Keratinocyte (primary cell): ENCODE measurements around the gene PRKCZ.

ENCODE experiments used
- CTCF ChIP-seq, 3 experiments: IDR thresholded peaks in 1 of 3; conservative IDR thresholded peaks in 1 of 3; optimal IDR thresholded peaks in 1 of 3; 2 replicates in 2 of 3; 3 replicates in 1 of 3; pipeline versions ENCODE3 to v1.5.1; 2011; ENCODE audit warnings: low read length in 3 of 3, mild to moderate bottlenecking in 3 of 3, moderate library complexity in 2 of 3, control low read depth in 1 of 3, inconsistent platforms in 1 of 3; ENCODE audit not compliant: insufficient read depth in 2 of 3; ENCODE audit errors: extremely low read depth in 1 of 3
- EZH2 ChIP-seq: IDR thresholded peaks from one replicate; pipeline ENCODE4 v1.6.1; 2012; ENCODE audit warnings: inconsistent platforms, mild to moderate bottlenecking, low read length, moderate library complexity

- TF ChIP-seq CTCF (optimal IDR thresholded peaks at IDR 0.05 in 1 of 3, IDR thresholded peaks at IDR 0.05 in 1 of 3, conservative IDR thresholded peaks at IDR 0.05 in 1 of 3; ENCODE audit: extremely low read depth in 1 of 3, insufficient read depth in 2 of 3, low read length in 3 of 3) = no peak
- TF ChIP-seq EZH2 = no peak
These were observed 60.1 kb downstream of the PRKCZ start for GRCh38 chr1:2110191-2110737.
